GM21367 (cell line): ENCODE measurements around the gene CALR3.
"Not testable (repeated sequence)": the region's sequence is repeated elsewhere in the genome, so short reads cannot be mapped to it uniquely, and the experiment has no call there.

Source experiments
- ATAC-seq: cut with Tn5 transposase; IDR thresholded peaks from one replicate; pipeline ENCODE4 v1.9.1; 2021; ENCODE audit not compliant: unreplicated experiment

Gene CALR3, protein sequence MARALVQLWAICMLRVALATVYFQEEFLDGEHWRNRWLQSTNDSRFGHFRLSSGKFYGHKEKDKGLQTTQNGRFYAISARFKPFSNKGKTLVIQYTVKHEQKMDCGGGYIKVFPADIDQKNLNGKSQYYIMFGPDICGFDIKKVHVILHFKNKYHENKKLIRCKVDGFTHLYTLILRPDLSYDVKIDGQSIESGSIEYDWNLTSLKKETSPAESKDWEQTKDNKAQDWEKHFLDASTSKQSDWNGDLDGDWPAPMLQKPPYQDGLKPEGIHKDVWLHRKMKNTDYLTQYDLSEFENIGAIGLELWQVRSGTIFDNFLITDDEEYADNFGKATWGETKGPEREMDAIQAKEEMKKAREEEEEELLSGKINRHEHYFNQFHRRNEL

DNA sequence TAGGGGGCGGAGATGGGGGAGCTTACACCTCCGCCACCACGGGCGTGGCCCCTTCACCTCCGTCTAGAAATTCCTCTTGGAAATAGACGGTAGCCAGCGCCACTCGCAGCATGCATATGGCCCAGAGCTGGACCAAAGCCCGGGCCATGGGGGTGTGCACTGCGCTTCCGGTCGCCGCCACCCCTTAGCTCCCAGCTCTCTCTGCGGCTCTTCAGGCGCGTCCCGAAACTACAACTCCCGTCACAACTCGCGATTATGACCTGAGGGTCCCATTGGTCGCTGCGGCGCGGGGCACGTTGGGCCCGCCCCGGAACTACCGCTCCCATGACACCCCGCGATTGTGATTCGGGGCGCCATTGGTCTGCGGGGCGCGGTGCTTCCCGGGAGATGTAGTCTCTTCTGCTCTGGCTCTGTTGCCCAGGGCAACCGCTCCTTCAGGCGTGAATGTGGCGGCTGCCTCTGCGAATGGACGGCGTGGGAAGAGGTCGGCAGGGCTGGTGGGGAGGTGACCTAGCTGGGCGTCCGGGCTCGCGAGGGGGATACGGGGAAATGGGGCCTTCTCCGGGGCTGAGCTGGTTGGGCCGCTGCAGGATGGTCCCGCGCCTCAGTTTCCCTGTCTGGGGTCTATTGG, at the start of gene CALR3, which contains the start of gene C19orf44:
Gene CALR3 (minus strand): TSS at position 186 of the 631 bp plus-strand sequence. CDS start 38 bp downstream, at position 148.
Gene C19orf44 (plus strand): TSS at position 413 of the 631 bp plus-strand sequence. CDS start 4,399 bp downstream, outside the sequence.
- peak; percentile 91 for ATAC-seq

DNA sequence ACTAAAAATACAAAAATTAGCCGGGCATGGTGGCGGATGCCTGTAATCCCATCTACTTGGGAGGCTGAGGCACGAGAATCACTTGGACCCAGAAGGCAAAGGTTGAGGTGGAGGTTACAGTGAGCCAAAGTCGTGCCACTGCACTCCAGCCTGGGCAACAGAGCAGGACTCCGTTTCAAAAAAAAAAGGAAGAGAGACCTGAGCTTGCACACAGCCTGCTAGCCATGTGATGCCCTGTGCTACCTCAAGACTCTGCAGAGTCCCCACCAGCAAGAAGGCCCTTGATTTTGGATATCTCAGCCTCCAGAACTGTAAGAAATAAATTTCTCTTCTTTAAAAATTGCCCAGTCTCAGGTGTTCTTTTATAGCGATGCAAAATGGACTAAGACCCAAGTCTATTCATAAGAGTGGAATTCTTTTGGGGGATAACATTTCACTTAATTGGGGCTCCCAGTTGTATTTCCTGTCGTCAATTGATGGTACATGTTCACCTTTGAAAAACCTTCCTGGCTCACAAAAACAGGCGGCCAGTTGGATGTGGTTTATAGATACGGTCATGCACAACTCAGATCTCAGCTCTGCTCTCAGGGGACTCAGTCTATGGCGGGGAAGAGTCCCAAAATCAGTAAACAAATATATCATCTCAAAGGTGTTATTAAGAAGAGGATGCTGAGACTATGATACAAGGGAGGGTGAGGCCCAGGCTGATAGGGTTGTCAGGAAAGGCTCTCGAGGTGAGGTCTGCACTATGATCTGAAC, 48.7 kb upstream of the CALR3 start:
- ATAC-seq, result no peak

DNA sequence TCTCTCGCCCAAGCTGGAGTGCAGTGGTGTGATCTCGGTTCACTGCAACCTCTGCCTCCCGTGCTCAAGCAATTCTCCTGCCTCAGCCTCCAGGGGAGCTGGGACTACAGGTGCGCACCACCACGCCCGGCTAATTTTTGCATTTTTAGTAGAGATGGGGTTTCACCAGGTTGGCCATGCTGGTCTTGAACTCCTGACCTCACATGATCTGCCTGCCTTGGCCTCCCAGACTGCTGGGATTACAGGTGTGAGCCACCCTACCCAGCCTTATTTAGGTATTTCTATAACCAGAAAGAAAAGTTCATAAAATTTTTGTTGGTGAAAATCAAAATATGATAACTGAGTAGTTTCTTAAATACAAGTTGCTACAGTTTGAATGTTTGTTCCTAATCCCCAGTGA, 47.8 kb upstream of the CALR3 start:
- not testable (repeated sequence) for ATAC-seq

DNA sequence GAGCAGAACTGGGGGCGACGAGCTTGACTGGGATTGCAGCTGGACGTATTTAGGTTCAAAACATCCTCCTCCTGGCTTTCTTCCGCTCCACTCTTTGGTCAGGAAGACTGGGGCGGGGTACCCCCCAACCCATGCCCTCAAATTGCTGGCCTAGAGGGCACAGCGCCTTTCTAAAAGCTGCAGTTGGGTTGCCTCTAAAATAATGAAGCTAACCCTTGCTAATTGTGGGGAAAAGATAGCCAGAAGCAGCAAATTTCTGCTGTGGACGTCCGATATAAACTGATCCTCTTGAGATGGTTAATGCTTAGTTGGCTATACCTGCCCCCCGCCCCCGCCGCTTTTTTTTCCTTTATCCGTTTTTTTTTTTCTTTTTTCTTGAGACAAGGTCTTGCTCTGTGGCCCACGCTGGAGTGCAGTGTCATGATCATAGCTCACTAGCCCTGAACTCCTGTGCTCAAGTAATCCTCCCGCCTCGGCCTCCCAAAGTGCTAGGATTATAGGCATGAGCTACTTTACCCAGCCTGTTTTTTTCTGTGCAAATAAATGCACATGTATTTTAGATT, 47.0 kb upstream of the CALR3 start:
- ATAC-seq, result no peak

DNA sequence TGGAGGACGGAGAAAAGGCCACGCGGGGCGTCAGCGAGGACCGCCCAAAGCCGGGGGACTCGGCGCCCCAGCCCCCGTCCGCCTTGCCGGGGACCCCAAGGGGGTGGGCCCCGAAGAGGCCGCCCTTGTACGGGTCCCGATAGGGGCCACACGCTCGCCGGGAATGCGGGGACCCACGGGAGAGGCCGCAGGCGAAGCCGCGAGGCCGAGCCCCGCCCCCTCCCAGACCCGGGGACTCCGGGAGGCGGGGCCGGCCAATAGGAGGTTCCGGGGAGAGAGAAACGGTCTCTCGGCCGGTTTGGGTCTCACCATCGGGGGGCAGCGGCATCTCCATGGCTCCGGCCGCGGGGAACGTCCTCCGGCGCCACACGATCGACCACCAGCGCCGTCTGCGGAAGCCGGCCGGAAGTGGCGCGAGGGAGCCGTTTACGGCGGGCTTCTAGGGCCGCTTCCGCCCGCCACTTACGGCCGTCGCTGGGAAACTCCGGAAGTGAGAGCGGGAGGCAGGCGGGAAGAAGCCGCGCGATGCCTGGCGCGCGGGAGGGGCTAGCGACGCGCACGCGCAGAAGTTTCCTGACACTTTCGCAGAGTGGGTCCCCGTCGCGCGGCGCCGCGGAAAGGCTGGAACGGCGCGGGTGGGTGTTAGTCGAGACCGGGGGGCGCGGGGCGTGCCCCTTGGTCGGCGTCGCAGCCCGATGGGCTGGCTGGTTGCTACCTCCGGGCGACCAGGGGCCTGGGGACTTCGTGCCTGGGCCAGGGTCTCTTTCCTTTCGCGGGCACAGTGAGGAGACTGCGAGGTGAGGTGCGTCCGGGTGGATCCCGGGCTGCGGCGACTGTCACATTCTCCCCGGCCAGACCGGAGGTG, 46.3 kb upstream of the CALR3 start, which contains the start of gene CHERP:
Gene CHERP (minus strand): TSS at position 393 of the 865 bp plus-strand sequence. CDS start 59 bp downstream, at position 334.
- peak; percentile 62 for ATAC-seq

DNA sequence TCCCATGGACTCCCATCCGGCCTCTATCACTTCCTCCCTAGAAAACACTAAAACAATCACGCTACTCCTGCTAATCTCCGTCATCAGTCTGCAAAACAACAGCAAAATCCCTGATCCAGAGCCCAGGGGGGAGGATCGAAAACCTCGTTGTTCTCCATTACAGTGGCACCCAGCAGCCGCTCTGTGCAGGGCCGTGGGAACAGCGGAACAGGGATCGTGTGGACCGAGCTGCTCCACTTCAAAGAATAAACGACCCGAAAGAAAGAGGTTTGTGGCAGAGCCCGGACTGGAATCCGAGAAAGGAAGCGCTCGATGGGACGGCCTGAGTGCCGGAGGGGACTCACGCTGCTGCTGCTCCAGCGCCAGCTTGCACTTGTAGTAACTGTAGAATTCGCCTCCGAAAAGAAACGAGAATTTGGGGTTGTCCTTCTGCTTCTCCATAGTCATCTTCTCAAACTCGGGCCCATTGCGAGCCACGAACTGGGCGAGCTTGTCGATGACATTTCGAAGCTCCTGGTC, 45.6 kb upstream of the CALR3 start:
- ATAC-seq, result peak; percentile 8

DNA sequence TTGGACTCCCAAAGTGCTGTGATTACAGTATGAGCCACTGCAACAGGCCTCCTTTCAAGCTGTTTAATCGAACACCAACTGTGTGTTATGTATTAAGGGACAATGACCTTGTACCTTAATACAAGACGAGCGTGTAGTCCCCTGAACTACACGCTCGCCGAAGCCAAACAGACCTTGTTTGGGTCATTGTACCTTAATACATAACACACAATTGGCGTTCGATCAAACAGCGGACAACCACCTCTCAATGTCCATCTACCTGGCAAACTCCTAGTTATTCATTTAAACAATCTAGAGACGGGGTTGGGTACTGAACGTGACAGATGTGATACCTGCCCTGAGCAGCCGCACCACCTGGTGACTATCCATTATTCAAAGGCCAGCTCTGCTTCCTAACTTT, 45.0 kb upstream of the CALR3 start:
- no peak for ATAC-seq

DNA sequence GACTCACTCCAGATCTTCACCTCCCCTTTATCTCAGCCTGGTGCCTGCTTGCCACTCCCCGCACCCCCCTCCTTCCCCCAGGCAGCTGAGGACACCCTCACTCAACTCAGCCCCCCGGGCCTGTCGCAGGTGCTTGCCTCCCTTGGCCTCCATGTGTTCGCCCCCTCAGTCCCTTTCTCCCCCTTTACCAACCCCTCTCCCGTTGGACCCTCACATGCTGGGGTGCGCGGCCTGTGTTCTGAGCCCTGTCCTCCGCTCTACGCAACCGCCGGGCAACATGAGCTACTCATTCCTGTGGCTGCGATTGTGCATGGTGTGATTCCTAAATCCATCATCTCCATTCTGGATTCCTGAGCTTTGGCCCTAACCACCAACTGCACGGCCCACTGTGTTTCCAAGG, 41.1 kb upstream of the CALR3 start:
- no peak for ATAC-seq

DNA sequence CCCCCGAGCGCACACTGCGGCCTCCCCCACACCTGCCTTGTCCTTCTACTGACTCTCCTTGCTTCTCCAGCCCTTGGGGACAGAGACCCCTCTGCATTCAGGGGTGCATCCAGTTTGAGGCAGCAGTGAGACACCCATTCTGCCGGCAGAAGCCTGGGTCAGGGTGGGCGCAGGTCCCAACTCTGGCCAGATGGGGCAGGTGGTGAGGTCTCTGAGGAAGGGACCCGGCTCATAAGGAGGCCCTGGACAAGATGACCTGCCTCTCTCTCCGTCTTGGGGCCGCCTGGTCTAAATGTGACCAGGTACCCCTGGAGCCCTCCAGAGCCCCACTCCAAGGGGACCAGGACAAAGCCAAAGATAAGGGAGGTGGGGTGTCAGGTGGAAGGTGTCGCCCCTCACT, 40.2 kb upstream of the CALR3 start:
- ATAC-seq, result no peak

DNA sequence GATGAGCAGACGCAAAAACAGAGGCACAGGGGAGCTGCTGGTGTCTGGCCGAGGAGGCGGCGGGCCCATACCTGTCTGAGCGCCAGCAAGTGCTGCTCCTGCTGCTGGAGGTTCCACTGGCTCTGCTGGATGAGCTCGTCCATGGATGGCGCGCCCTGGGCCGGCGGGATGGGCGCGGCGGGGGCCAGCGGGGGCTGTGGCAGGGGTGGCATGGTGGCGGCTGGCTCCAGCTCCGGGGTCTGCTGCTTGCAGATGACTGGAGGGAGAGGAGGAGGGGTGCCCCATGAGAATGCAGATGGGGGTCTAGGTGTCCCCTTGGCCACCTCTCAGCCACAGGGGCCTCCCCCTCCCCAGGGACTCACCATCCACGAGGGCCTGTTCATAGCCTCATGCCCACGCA, 39.4 kb upstream of the CALR3 start:
- ATAC-seq, result no peak

DNA sequence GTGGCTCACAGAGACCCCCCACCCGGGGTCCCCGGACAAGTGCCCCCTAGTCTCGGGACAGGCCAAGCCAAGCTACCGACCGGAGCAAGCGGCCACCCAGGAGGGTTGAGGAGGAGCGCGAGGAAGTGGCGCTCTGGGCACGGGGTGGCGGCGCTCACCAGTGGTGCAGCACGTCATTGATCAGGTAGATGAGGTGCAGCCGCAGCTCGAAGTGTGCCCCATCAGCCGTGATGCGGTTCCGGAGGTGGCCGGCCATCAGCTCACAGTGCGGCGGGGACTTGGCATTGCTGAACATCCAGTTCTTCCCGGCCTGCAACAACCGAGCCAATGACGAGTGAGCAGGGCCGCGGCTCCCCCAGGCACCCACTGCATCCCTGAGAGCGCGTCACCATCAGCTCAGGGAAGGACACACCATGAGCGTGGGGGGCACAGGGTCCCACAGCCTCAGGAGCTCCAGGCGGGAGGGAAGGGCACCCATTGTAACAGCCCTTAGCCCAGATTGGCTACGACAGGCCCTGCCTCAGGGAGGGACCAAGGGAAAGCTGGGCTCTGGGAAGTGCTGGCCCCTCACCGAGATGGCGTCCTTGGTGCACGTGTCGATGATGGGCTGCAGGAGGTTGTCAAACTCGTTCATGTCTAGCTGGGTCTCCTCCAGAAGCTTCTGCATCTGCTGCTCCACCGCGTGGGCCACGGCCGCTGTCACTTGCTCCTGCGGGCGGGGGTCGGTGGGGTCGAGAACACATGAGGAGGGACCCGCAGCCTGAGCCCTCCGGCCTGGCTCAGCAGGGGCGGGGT, 36.7 kb upstream of the CALR3 start:
- ATAC-seq, result no peak

DNA sequence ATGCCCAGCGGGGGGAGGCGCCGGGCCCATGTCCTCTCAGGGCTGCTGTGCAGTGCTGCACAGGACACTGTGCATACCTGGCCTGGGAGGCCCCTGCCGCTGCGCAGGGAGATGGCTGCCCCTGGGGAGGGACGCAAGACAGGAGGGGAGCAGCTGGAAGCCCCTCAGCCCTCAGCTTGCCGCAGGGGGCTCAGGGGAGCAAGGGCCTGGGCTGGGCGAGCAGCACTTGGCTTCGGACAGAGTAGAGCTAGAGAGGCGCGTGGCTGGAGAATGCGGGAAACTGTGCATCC, 35.4 kb upstream of the CALR3 start:
- ATAC-seq, result no peak

DNA sequence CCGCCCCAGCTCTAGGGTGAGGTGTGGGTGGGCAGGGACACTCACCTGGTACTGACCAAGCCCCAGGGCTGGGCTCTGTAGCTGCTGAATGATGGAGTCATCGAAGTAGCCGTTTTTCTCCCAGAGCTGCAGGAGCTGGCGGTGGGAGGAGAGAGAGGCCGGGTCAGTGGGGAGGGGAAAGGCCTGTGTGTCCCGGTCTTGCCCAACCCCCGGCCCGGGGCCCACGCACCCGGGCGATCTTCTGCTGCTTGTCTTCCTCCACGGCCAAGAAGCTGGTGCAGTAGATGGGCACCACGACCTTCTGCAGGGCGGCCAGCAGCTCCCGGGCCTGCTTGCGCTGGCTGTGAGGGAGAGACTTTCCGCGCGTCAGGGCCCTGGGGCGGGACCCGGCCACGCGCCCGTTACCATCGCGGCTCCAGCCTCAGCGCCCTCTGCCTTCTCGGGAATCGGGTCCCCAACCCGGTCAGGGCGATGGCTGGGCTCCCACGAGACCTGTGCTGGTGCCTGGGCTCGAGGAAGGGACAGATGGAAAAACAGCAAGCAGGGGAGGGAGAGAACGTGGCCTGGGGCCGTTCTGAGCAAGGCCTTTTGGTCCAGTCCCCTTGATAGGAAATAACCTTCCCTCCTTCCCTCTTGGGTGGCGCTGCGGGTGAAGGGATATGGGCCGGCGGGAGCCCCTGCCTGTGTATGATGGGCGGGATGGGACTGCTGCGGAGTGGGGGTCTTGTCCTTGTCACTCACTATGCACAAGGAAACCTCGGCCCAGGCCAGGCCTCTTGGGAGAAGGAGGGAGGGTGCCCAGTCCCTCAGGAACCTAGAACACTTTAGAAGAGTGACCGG, 34.8 kb upstream of the CALR3 start:
- no peak for ATAC-seq

DNA sequence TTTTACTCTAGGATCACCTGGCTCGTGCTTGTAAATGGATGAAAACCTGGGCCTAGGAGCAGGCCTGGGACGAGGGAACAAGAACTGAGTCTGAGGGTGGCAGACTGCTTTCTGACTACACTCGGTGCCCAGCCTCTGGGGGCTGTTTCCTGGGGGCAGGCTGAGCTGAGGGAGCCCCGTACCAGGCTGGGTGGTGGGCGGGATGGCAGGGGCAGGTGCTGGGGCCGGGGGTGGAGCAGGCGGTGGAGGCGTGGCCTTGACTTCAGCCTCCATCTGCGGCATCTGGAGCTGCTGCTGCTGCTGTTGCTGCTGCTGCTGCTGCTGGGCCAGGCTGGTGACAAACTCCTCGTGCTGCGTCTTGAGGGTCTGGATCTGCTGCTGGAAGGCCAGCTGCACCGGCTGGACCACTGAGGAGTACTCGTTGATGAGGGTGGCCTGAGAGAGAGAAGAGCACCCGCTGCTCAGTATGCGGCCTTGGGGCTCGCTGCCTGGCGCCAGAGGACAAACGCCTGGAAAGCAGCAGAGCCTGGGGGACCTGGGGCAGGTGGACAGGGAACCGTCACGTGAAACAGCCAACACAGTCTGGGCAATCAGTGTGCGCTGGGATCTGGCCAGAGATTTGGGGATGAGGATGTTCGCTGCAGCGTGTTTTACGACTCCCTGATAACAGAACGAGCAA, 33.6 kb upstream of the CALR3 start:
- no peak for ATAC-seq

DNA sequence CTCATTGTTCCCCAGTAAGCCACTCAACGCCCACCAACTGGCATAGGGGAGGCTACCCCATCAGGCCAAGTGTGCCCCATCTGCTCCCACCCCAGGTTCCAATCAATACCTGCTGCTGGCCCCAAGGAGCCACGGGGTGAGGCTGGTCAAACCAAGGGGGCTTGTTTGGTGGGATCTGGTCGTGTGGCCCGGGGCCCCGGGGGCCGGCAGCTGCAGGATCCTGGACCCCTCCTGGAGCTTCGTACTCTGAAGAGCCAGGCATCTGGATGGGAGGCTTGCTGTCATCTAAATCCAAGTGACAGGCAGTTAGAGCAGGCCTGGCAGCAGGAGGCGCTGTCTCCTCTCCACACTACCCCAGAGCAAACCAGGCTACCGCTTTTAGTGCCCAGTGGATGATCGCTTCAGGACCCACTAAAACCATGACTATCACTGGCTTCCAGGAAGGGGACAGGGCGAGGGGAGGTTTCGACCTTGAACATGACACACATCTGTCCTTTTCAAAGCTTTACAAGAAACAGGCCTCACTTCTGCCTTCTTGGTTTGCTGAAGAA, 32.1 kb upstream of the CALR3 start:
- no peak for ATAC-seq

DNA sequence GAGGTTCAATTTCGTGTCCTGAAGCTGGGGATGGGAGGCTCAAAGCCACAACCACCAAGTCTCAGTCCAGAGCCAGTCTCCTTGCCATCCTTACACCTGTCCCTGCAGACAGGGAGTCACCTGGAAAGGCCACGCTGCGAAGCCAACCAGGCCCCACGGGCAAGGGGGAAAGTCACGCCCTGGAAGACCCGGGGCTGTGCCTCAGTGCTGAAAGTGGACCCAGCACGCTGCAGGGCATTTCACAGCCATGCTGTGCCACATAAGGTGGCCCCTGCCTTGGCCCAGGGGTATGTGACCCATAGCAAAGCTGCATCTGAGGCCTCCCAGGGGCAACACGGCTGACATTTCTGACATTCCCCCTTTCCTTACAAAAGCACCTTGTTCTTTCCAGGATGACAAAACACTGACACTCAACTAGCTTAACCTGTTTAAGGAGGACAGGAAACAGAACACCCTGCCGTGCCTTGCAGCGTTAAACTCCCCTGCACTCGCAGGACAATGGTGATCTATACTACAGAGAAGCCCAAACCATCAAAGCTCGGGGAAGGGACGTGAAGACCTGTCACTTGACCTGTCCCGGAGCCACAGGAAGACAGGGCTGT, 31.5 kb upstream of the CALR3 start:
- no peak for ATAC-seq

DNA sequence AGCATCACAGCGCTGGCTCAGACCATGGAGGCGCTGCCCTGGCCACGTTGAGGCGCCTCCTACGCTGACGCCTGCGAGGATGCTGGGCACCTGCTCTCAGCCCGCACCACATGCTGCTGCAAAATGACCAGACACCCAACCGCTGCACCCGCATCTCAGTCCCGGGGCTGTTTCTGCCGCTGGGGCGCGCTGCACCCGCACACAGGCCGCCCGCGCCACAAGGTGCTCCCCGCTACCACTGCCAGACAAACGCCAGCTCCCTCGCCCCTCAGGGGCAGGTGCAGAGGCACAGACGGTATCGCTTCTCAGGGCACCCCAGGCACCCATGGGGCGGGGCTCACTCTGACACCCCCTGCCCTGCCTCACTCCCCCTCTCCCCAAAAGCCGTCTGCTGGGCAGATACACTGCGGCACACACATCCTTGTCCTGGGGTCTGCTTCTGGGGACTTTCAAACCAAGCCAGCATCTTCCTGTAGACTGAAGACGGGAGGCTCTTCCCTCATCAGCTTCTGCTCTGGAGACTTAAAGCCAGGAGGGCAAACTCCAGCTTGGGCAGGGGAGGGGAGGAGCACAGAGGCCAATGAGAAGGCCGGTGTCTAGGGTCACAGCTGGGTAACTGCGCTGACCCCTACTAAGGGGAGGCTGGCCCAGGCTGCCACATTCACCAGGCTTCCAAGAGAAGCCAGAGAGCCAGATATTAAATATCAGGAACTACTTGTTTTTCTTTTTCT, 29.9 kb upstream of the CALR3 start:
- ATAC-seq, result no peak
